OCI-LY3 (cell line): ENCODE data around the gene SOAT1.
"Not testable (repeated sequence)": the region's sequence is repeated elsewhere in the genome, so short reads cannot be mapped to it uniquely, and the experiment has no call there.

ENCODE experiments used
- H2AFZ ChIP-seq: fragments of 200-600, 300-600 bp; shearing (Covaris generic); 2 replicates; pipeline ENCODE4 v1.6.0; 2014; ENCODE audit warnings: antibody characterized with exemption, low read depth, low read length
- H3K27ac ChIP-seq: fragments of 200-600, 300-600 bp; sonication (generic); 2 replicates; pipeline ENCODE4 v1.5.1; 2014; ENCODE audit warnings: mild to moderate bottlenecking, low read length, moderate library complexity, mixed read lengths
- H3K27me3 ChIP-seq: fragments of 200-600, 300-600 bp; sonication (generic); 2 replicates; pipeline ENCODE4 v1.6.1; 2014; ENCODE audit warnings: low read depth, low read length, mixed read lengths
- H3K36me3 ChIP-seq: fragments of 200-600, 300-600 bp; sonication (generic); replicated peaks from 2 replicates; pipeline ENCODE3; 2014; ENCODE audit warnings: low read depth, low read length, mixed read lengths
- H3K4me1 ChIP-seq: fragments of 300-600, 200-600 bp; sonication (generic); 2 replicates; pipeline ENCODE4 v1.6.1; 2014; ENCODE audit warnings: low read length, mixed read lengths
- H3K4me2 ChIP-seq: fragments of 200-600, 300-600 bp; sonication (generic); 2 replicates; pipeline ENCODE4 v1.6.1; 2014; ENCODE audit warnings: low read length, mixed read lengths
- H3K4me3 ChIP-seq: fragments of 300-600, 200-600 bp; sonication (generic); 2 replicates; pipeline ENCODE4 v1.5.1; 2014; ENCODE audit warnings: antibody characterized with exemption, mild to moderate bottlenecking, low read length, moderate library complexity
- H3K79me2 ChIP-seq: fragments of 300-600, 200-600 bp; shearing (Covaris generic); 2 replicates; pipeline ENCODE4 v1.6.1; 2014; ENCODE audit warnings: mild to moderate bottlenecking, low read length, mixed read lengths
- H3K9ac ChIP-seq: fragments of 300-600, 200-600 bp; shearing (Covaris generic); 2 replicates; pipeline ENCODE4 v1.6.0; 2014; ENCODE audit warnings: mild to moderate bottlenecking, low read length, moderate library complexity
- H3K9me3 ChIP-seq: fragments of 200-600, 300-600 bp; shearing (Covaris generic); 2 replicates; pipeline ENCODE4 v1.6.1; 2014; ENCODE audit warnings: low read length, mixed read lengths; ENCODE audit not compliant: insufficient read depth
- H4K20me1 ChIP-seq: fragments of 200-600, 300-600 bp; sonication (generic); 2 replicates; pipeline ENCODE4 v1.6.1; 2016; ENCODE audit warnings: low read length, mixed read lengths; ENCODE audit not compliant: insufficient read depth
- EZH2phosphoT487 ChIP-seq: fragments of 200-600 bp; shearing (Covaris generic); IDR thresholded peaks from 2 replicates; pipeline ENCODE4 v1.6.1; 2018; ENCODE audit warnings: antibody characterized with exemption, mixed run types, low read depth
- TF ChIP-seq, protein P1 (sequence below): fragments of 200-600, 300-600 bp; sonication (generic); IDR thresholded peaks from 2 replicates; pipeline ENCODE4 v1.5.1; 2014; ENCODE audit warnings: antibody characterized with exemption, low read length, low read depth

The SOAT1 gene

DNA sequence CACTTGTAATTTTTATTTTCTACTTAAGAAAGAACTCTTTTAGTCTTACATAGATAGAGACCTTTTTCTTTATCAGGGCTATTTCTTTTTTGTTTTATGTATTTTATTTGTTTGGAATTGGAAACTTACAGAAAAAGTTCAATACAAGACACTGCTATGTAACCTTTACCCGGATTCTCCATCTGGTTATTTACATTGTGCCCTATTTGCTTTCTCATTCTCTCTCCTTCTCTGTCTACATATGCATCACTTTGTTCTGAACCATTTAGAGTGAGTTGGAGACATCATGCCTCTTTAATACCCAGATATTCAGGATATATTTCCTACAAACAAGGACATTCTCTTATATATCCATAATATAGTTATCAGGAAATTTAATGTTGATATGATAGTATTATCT, 90.4 kb downstream of the SOAT1 start:
- Histone ChIP-seq H3K4me1 (no peaks in the 10 kb centered on the region), H3K4me3 (no peak overlapping the region), H3K4me2 (no peak overlapping the region), H3K9me3 (no peaks in the 10 kb centered on the region), H4K20me1 (no peaks in the 10 kb centered on the region), H3K27me3 (no peaks in the 10 kb centered on the region), H3K79me2 (no peaks in the 10 kb centered on the region), H3K36me3 (no peaks in the 10 kb centered on the region), H2AFZ (no peak overlapping the region), H3K27ac (no peak overlapping the region), H3K9ac (no peak overlapping the region)
- TF ChIP-seq EZH2phosphoT487 = no peak
- TF ChIP-seq, protein P1, sequence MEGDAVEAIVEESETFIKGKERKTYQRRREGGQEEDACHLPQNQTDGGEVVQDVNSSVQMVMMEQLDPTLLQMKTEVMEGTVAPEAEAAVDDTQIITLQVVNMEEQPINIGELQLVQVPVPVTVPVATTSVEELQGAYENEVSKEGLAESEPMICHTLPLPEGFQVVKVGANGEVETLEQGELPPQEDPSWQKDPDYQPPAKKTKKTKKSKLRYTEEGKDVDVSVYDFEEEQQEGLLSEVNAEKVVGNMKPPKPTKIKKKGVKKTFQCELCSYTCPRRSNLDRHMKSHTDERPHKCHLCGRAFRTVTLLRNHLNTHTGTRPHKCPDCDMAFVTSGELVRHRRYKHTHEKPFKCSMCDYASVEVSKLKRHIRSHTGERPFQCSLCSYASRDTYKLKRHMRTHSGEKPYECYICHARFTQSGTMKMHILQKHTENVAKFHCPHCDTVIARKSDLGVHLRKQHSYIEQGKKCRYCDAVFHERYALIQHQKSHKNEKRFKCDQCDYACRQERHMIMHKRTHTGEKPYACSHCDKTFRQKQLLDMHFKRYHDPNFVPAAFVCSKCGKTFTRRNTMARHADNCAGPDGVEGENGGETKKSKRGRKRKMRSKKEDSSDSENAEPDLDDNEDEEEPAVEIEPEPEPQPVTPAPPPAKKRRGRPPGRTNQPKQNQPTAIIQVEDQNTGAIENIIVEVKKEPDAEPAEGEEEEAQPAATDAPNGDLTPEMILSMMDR = no peak

DNA sequence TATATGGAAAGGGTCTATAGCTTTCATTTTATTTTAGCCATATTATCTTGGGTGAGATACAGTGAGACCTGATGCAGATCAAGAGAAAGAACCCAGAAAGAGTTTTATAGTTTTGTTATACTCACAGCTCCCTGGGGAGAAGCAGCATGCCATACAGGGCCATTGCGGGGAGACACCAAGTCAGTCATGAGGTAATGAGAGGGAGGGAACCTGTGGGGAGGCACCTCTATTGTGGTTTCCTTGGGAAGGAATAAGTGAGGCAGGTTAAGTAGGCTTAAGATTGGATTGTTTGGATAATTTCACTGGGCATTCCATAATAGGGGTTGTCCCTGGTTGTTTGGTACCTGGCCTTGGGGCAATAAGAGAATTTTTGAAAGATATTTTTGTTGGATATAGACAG, 91.9 kb downstream of the SOAT1 start:
- H3K36me3 ChIP-seq = no peaks in the 10 kb centered on the region
- no peaks in the 10 kb centered on the region for H3K9me3 ChIP-seq
- H3K4me3 ChIP-seq = no peak overlapping the region
- H4K20me1 ChIP-seq = no peaks in the 10 kb centered on the region
- H2AFZ ChIP-seq = no peak overlapping the region
- H3K27me3 ChIP-seq = no peaks in the 10 kb centered on the region
- H3K4me1 ChIP-seq = no peaks in the 10 kb centered on the region
- H3K9ac ChIP-seq = no peak overlapping the region
- TF ChIP-seq, protein P1 = no peak
- no peak for TF ChIP-seq EZH2phosphoT487
- H3K79me2 ChIP-seq = no peaks in the 10 kb centered on the region
- no peak overlapping the region for H3K27ac ChIP-seq
- no peak overlapping the region for H3K4me2 ChIP-seq

GRCh38 chr1:179393721-179394120, 100.1 kb downstream of the SOAT1 start:
- no peaks in the 10 kb centered on the region for H3K4me1 ChIP-seq
- no peak overlapping the region for H3K27ac ChIP-seq
- no peak overlapping the region for H3K4me2 ChIP-seq
- H3K79me2 ChIP-seq = no peaks in the 10 kb centered on the region
- H3K27me3 ChIP-seq = no peaks in the 10 kb centered on the region
- no peak for TF ChIP-seq EZH2phosphoT487
- TF ChIP-seq, protein P1 = no peak
- H3K4me3 ChIP-seq = no peak overlapping the region
- H3K9ac ChIP-seq = no peak overlapping the region
- no peaks in the 10 kb centered on the region for H3K36me3 ChIP-seq
- no peak overlapping the region for H2AFZ ChIP-seq
- H3K9me3 ChIP-seq = no peaks in the 10 kb centered on the region
- no peaks in the 10 kb centered on the region for H4K20me1 ChIP-seq

- H3K4me3 ChIP-seq, H3K79me2 ChIP-seq, H3K9me3 ChIP-seq, H3K27me3 ChIP-seq, H3K27ac ChIP-seq, H4K20me1 ChIP-seq, H3K36me3 ChIP-seq, H3K4me1 ChIP-seq, H3K9ac ChIP-seq, H2AFZ ChIP-seq, H3K4me2 ChIP-seq: not testable (repeated sequence)
Measured at GRCh38 chr1:179399399-179399798, 105.8 kb downstream of the SOAT1 start.
